HG03342 (cell line): Measurements from ENCODE around the gene NYAP2.

ENCODE experiments used
- ATAC-seq: cut with Tn5 transposase; IDR thresholded peaks from one replicate; pipeline ENCODE4 v1.9.1; 2021; ENCODE audit warnings: mild to moderate bottlenecking, moderate library complexity; ENCODE audit not compliant: unreplicated experiment

The NYAP2 gene

DNA sequence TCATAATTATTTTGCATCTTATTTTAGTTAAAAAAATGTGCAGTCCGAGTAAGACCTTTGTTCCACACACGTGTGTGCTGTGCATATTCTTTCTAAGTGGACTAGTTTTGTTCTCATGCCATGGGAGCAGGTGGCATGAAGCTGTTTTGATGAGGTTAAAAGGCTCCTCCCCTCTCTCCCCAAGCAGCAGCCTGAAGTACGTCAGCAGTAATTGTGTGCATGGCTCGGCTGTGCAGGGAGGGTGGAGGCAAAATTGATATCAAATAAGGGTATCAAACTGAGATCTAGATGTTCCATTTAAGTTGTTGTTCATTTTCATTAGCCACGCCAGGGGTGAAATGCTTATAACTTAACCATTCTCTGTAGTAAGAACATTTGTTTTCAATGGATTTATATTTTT, at the start of gene NYAP2:
NYAP2 (plus strand) TSS at position 207 of the 400 bp plus-strand sequence. CDS start 9,171 bp downstream, outside the sequence.
- no peak for ATAC-seq

DNA sequence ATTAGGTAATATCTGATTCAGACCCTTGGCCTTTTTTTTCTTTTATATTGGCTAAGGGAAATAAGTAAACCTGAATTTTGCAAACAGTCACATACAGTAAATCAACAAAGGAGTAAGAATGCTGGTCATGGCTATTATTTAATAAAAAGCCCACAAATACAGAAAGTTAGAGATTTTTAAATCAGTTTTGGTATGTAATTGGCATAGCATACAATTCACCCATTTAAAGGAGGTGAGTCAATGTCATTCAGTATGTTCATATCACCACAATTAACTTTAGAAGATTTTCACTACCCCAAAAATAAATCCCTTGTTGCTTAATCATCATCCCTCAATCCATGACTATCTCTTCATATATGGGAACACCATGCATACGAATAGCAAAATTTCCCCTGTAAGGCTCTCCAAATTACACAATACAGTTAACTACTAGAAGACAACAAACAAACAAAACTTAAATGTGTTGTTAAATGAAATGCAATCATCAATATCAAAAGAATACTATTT, 45.9 kb upstream of the NYAP2 start:
- no peak for ATAC-seq

DNA sequence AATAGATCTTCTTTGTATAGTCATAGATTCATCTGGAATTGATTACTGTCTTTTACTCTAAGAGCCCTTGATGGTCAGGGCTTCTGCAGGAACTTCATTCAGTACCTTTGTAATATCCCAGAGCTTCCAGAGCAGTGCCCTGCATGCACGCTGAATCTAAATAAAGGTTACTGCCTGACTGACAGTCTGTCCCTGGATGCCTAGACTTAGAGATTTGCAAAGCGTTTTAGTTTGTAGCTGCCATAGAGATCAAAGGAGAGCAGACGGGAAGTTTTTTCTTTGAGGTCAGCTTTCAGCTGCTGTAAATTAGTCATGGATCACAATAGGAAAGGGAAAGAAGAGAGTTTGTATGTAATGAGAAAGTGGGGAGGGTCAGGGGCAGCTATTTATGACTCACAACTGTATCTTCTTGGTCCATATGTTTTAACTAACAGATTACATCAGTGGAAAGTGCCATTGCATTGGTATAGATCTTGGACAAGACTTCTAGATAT, 45.2 kb upstream of the NYAP2 start:
- ATAC-seq, result no peak

DNA sequence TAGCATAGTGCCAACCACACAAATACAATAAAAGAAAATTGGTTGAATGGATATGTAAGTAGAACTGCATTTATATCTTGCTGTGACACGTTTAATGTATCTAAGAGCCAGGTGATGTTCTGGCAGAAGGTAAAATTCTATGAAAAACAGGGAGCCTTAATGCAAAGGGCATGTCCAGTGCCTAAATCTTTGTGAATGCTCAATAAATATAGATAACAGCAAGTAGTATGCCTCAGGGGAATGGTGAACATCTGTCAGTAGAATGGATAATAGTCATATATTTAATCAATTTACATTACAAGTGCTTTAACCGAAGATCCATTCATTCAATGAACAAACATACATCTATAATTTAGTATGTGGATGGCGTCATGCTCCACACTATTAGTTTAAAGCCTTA, 43.7 kb upstream of the NYAP2 start:
- ATAC-seq, result no peak

DNA sequence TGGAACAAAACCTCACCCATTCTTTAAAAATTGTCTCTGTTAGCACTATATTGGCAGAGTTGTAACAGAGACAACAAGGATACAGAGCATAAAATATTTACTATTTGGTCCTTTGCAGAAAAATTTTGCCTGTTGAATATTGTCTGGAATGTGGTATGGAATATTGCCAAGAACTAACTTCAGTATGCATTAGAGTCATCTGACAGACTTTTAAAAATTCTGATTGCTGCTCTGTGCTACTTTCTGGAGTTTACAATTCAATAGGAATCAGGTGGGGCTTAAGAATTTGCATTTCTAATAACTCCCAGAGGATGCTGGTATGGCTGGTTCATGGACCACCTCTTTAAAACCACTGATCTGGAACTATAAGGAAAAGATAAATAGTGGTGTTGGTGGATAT, 32.8 kb upstream of the NYAP2 start:
- ATAC-seq, result no peak

DNA sequence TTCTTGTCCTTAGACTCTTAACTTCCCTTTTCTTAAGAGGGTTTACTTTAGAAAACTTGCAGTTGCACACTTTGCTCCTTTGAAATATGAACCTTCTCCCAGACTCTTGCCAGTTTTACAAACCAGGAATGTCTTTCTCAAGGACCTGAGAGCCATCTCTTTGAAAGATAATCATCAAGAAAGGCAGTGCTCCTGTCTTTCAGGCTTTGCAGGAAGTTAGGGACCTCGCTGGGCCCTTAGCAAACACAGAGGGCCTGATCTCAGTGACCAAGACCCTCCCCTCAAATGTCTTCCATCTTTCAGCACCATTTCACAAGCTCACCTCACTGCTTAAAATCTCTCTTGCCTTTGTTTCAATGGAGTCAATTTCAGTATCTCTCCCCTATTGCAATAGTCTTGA, 32.0 kb upstream of the NYAP2 start:
- ATAC-seq, result no peak

DNA sequence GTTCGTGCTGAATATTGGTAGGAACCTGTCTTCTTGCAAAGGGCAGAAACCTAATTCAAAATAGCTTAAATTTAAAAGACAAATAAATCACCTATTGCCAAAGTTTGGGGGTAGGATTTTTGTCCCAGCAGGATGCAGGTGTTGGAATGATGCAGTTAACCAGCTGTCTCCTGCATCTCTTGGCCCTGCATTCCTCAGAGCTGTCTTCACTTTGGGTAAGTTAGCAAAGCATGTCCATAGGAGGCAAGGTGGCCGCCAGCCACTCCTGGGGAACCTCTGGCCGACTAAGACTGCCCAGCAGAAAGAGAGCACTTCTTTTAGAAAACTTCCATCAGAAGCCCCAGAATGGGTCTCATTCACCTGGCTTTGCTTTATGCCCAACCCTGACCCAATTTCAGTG, 20.5 kb upstream of the NYAP2 start:
- ATAC-seq, result no peak

DNA sequence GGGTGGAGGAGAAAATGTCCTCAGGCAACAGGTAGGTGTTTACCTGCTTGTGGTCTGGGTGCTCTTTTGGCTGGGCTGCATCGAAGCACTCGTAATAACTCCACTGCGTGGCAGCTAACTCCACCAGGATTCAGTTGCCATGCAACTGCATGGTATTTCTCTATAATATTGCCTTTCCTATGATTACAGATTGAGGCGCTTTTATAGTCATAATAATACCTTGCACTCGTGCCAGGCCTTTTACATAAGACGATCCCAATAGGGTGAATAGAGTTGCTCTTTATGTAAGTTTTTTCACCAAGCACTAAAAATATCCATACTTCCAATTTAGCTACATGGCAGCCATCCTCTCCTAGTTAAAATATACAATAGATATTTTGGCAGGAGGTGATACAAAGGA, 19.7 kb upstream of the NYAP2 start:
- no peak for ATAC-seq

DNA sequence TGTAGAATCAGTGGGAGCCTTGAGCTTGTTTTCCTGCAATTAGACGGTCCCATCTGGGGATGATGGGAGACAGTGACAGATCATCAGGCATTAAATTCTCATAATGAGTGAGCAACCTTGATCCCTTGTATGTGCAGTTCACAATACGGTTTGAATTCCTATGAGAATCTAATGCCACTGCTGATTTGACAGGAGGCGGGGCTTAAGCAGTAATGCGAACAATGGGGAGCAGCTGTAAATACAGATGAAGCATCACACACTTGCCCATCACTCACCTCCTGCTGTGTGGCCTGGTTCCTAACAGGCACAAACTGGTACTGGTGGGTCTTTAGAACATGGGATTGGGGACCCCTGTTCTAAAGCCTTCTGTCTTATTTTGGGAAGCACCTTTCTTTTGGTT, 17.9 kb upstream of the NYAP2 start:
- no peak for ATAC-seq

DNA sequence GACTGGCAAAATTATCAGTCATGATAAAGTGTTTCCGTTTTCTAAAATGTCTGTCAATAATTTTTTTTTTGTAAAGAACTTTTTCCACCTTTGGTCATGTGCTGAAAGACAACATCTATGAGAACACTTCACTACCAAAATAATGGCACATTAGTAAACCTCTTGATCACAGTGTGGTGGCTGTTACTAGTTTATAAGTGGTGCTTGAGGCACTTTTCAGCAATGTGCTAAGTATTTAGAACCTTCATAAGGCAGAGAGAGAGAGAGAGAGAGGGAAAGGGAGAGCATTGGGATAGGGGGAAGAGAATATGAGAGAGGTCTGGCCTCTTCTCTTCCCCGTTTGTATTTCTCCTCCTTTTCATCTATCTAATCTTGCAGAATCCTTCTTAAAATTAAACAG, 1.1 kb upstream of the NYAP2 start:
- no peak for ATAC-seq

DNA sequence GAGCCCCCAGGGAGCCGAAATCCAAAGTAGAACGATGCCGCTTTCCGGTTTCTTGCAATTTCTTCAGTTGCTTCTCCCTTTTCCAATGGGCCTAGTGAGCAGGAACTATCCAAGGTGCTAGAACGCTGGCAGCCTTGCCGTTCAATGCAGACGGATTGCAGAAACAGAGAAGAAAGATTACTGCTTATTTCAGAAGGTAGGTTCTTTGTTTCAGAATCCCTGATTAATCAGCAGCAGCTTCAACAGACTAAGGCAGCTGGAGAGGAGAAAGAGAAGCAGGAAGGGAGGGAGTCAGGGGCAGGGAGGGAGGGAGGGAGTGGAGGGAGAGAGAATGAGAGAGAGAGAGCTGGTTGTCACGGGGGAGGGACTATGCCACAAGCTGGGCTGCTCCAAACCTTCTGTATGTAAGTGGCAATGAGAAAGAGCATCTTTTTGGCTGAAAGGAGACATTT, 576 bp downstream of the NYAP2 start:
- ATAC-seq, result no peak

DNA sequence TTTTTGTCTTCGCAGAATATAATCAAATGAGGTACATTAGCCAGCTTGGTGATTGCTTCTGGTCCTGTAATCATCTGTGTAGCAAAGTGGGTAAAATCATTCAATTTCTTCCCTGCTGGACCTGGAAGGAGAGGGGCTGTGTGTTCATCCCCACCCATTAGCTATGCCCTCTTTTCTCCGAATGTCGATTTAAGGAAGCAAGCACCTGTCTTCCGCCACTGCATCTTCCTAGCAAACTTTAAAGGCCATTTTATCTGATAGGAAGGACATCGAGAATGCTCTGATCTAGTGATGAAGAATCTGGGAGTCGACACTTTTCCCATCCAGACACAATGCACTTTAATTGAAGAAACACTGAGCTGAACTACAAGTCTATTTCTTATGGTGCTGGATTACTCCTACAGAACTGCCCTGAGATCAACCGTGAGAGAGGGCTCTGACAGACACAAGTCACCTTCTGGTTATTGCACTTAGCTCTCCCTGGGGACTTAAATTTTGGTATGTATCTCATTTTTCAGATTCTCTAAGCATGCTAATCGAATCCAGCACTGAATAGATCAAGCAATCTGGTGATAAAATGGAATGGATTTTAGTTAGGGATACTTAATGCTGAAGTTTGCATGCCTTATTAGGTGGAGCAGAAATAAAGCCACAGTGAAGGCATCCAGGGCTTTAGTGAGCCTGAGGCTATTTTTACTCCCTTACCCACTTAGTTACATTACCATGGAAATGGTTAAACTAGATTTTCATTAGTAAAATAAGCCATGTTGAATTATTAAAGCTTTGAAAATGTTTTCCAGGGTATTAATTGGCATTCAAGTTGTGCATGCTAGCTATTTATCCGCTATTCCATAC, 1.3 kb downstream of the NYAP2 start:
- no peak for ATAC-seq

DNA sequence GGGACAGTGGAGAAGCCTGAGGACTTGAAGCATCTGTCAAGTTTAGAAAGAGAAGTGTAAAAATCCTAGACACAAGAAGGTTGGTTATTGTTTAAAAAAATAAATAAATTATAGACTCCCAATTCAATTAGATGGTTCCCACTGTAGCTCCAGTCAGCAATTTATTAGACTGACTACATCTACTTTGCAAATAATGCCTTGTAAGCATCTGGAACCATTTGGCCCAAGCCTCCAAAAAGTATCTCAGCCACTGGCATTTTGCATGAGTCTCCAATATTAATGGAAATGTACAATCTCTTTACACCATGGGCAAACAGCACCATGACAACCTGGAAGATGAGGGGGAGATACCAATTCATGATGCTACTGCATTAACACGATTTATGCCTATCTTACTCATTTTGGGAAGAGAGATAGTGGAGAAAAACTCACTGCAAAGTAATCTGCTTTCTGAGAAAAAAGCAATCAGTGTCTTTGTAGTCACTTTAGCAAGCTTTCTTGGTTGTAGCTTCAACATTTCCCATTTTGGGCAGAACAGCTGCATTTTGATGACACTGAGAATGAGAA, 2.8 kb downstream of the NYAP2 start:
- no peak for ATAC-seq

DNA sequence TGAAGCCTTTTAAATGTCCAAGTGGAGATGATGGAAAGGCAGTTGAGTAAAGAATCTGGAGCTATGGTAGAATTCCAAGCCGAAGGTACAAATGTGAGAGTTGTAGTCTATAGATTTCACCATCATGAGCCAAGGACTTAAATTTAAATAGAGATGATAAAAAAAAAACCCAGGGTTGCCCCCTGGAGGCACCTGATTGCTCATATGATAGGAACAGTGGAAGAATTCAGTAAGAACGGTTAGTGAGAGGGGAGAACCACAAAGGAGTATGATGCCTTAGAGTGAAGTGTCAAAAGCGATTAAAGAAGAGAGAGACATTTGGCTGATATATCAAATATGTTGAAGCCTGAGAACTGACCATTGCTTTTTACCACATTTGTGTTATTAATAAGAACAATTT, 11.9 kb downstream of the NYAP2 start:
- no peak for ATAC-seq

DNA sequence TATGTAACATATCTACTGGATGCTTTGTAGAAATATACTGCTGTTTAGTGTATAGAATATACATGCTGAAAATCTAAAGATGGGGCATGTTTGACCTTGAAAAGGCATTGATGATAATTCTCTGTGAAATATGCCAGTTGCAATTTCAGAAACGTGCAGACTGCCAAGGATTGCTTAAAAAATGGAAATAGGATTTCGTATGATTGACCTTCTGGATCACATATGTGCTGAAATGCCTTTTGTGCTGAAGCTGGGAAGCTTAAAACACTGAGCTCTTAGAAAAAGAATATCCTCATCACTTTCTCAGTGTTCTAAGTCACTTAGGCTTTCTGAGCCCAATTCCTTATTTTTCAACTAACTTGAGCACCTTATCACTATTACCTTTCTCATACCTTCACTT, 14.3 kb downstream of the NYAP2 start:
- no peak for ATAC-seq

DNA sequence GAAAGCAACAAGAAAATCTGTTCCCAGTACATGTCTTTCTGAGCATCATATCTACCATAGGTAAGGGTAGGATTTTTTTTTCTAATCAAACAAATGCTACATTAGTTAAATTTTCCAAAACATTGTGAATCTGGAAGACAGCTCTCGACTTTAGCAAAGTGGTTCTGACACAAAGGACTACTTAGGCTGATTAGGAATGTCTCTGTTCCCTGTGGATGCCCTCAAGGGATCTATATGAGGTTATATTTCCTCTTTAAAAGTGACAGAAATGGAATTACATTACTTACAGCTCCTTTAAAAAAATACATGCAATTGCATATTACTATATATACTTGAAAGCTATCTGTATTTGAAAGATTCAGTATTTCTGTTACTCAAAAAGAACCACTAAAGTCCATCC, 15.4 kb downstream of the NYAP2 start:
- ATAC-seq, result no peak

DNA sequence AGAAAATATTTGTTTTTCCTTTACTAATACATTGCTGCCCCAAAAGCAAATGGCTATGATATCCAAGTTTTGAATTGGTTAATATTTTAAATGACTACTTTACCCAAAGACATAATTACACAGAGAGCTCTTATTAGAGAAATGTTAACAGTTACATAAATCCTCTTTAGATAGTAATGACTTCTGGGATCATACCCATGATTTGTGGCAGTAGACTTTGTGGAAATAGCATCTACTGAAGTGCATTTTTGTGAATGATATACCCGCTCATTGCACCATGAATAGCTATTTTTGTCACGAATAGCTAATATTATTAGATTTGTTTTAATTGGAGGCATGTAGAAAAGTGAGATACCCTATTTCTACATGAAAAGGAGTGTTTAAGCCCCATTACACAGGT, 15.8 kb downstream of the NYAP2 start:
- ATAC-seq, result no peak

DNA sequence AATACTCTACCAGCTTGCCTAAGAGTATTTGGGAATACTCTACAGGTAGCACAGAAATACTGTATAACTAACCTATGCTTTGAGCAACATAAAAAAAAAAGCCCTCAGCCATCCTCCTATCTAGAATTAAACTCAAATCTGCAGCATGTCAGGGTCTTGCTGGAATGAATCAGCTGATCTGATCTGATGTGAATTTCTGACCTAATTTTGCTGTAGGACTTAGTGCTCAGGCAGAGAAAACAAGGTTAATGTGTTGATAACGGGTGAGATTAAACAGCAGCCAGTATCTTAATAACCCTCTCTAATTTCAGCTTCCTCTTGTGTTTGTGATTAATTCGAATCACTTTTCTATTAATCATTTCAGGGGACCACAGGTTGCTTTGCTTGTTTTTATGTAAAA, 16.3 kb downstream of the NYAP2 start:
- no peak for ATAC-seq

DNA sequence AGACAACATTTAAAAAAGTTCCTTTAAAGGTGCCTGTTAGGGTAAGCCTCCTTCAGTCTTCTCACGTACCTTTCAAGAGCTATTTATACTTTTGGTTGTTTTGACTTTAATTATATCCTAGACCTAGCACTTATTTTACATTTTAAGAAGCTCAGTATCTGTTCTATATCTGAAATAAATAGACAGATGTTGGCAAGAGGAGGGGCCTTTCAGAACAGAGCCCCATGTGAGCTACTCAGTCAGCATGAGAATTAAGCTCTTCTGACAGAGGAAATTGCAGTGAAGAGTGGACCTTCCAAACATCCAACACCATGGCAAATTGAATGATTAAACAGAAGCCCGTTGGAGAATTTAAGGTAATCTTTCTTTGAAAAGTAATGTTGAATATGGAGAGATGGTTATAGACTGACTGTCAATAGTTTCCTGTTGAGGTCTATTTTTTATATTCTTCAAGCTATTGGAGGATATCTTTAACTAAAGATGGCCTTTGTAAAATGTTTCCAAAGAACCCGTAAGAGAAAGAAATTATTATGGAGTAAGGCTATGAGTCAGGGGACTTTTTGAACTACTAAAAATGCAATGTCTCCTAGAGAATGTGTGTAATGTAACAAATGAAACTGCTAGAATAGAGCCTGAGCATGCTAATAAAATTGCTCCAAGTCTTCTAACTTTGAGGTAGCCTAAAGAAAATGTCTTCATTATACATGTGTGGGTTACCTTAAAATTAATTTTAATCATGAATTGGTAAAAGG, 17.3 kb downstream of the NYAP2 start:
- ATAC-seq, result no peak

DNA sequence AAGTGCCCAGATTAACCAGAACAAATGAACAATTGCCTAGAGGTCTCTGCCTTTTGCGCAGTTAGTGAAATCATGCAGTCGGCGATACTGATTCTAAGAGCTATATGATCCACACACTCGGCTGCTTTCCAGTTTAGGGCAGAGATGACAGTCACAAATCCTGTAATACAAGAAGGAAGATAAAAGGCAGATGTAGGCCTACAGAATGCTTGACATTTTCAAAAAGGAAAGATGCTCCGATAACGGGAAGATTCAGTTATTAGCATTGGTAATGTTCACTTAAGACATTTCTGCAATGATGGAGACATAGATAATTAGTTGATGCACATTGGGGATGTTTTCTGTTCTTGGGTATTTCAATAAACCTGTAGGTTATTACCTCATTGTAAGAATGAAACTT, 19.5 kb downstream of the NYAP2 start:
- no peak for ATAC-seq

DNA sequence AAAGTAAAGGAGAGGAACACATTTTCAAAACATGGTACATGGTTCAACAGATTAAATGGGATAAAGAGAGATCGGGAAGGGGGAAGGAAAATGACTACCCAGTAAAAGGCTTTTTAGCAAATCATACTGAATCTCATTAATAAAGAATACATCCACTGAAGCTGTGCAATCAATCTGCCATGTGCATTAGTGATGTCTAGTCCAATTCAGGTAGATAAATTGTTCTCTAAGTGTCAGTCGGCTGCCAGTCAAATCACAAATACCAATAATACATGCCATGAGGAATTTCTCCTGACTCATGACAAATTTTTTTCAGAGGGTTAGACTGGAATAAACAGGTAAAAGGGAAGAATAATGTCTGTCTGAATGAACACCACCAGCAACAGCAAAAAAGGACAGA, 22.6 kb downstream of the NYAP2 start:
- ATAC-seq, result no peak

DNA sequence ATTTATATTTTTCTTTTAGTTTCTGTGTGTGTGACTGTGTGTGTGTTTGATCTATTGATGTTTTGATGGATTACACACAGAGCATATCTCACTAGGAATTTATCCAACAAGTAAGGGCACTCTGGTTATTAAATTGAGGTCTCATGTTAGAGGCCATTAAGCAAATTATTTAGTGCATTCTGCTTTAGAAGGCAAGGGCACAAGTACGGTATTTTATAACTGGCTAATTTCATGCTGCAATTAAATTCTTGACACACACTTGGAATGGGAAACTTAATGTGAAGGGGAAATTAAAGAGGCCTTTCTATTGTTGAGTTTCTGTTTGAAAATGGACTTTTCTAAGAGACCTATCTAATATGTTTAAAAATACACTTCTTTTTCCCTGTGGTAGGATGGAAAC, 25.8 kb downstream of the NYAP2 start:
- ATAC-seq, result no peak
